Trophoblast cell (in vitro differentiated cells and primary cell): ENCODE measurements around the gene OSBPL1A.

Experiments
- DNase-seq, 2 donors: peaks; one replicate each; pipeline ENCODE4 v3.0.0-alpha.2; 2016
- H2AFZ ChIP-seq: 2 replicates; pipeline ENCODE4 v1.6.1; 2013; ENCODE audit warnings: low read length, moderate library complexity, mild to moderate bottlenecking; ENCODE audit not compliant: insufficient read depth, poor library complexity
- H2AK5ac ChIP-seq: 2 replicates; pipeline ENCODE4 v1.6.1; 2013; ENCODE audit warnings: mild to moderate bottlenecking, low read length
- H2BK120ac ChIP-seq: 2 replicates; pipeline ENCODE4 v1.6.1; 2013; ENCODE audit warnings: low read length, mild to moderate bottlenecking, moderate library complexity; ENCODE audit not compliant: insufficient read depth, poor library complexity
- H2BK12ac ChIP-seq: 2 replicates; pipeline ENCODE4 v1.6.1; 2013; ENCODE audit warnings: mild to moderate bottlenecking, low read length, moderate library complexity
- H2BK5ac ChIP-seq: 2 replicates; pipeline ENCODE4 v1.6.1; 2013; ENCODE audit warnings: low read length, low read depth, moderate library complexity, mild to moderate bottlenecking; ENCODE audit not compliant: poor library complexity
- H3K14ac ChIP-seq: 2 replicates; pipeline ENCODE4 v1.6.1; 2013; ENCODE audit warnings: mild to moderate bottlenecking, low read length
- H3K18ac ChIP-seq: 2 replicates; pipeline ENCODE4 v1.6.1; 2013; ENCODE audit warnings: mild to moderate bottlenecking, low read length
- H3K23ac ChIP-seq: 2 replicates; pipeline ENCODE4 v1.6.1; 2013; ENCODE audit warnings: low read length
- H3K27ac ChIP-seq: 2 replicates; pipeline ENCODE4 v1.5.1; 2013; ENCODE audit warnings: low read depth, mild to moderate bottlenecking, inconsistent platforms, low read length, moderate library complexity
- H3K27me3 ChIP-seq: 2 replicates; pipeline ENCODE4 v1.6.1; 2013; ENCODE audit warnings: inconsistent platforms, mild to moderate bottlenecking, low read length, moderate library complexity; ENCODE audit not compliant: insufficient read depth
- H3K36me3 ChIP-seq, 2 experiments: 1 replicate in 1 of 2; 2 replicates in 1 of 2; pipeline ENCODE4 v1.6.1; 2013; ENCODE audit warnings: low read length in 2 of 2, mild to moderate bottlenecking in 2 of 2, moderate library complexity in 1 of 2; ENCODE audit not compliant: insufficient read depth in 2 of 2, control insufficient read depth in 1 of 2
- H3K4ac ChIP-seq: 2 replicates; pipeline ENCODE4 v1.6.1; 2013; ENCODE audit warnings: low read depth, mild to moderate bottlenecking, low read length, moderate library complexity
- H3K4me1 ChIP-seq, 2 experiments: 1 replicate in 1 of 2; 2 replicates in 1 of 2; pipeline ENCODE4 v1.6.1; 2013; ENCODE audit warnings: low read length in 2 of 2, mild to moderate bottlenecking in 2 of 2, moderate library complexity in 1 of 2; ENCODE audit not compliant: insufficient read depth in 2 of 2, control insufficient read depth in 1 of 2
- H3K4me2 ChIP-seq: 2 replicates; pipeline ENCODE4 v1.6.1; 2013; ENCODE audit warnings: inconsistent platforms, mild to moderate bottlenecking, low read length, moderate library complexity
- H3K4me3 ChIP-seq: 2 replicates; pipeline ENCODE4 v1.5.1; 2013; ENCODE audit warnings: mild to moderate bottlenecking, low read depth, low read length, inconsistent platforms
- H3K79me1 ChIP-seq: one replicate; pipeline ENCODE4 v1.6.1; 2013; ENCODE audit warnings: low read length
- H3K79me2 ChIP-seq: 2 replicates; pipeline ENCODE4 v1.6.1; 2013; ENCODE audit warnings: low read length, mild to moderate bottlenecking; ENCODE audit not compliant: control insufficient read depth, insufficient read depth, poor library complexity
- H3K9ac ChIP-seq: 2 replicates; pipeline ENCODE4 v1.6.1; 2013; ENCODE audit warnings: mild to moderate bottlenecking, low read length
- H3K9me3 ChIP-seq: 2 replicates; pipeline ENCODE4 v1.6.1; 2013; ENCODE audit warnings: low read depth, mild to moderate bottlenecking, control low read depth, inconsistent platforms, low read length; ENCODE audit not compliant: insufficient read depth
- H4K12ac ChIP-seq: 2 replicates; pipeline ENCODE4 v1.6.1; 2013; ENCODE audit warnings: low read depth, mild to moderate bottlenecking, low read length, moderate library complexity
- H4K8ac ChIP-seq: 2 replicates; pipeline ENCODE4 v1.6.1; 2013; ENCODE audit warnings: low read depth, mild to moderate bottlenecking, low read length, moderate library complexity
- H4K91ac ChIP-seq: one replicate; pipeline ENCODE4 v1.6.1; 2013; ENCODE audit warnings: low read depth, mild to moderate bottlenecking, low read length, moderate library complexity
- WGBS: extraction: QIAGEN DNeasy Blood & Tissue Kit; methylation state at CpG from one replicate; pipeline ENCODE4 v1.1.7; 2013; ENCODE audit warnings: missing lambda C conversion rate; ENCODE audit not compliant: insufficient read length, insufficient coverage; ENCODE audit errors: extremely low coverage; 5-methylcytosine and 5-hydroxymethylcytosine counted together

The OSBPL1A gene

GRCh38 chr18:24115628-24116027 is 282.0 kb downstream of the OSBPL1A start:
- no peaks in the 10 kb centered on the region for H3K27me3 ChIP-seq

GRCh38 chr18:24114924-24115549 is 282.6 kb downstream of the OSBPL1A start:
- Histone ChIP-seq H2BK12ac (no peak overlapping the region), H2AFZ (no peak overlapping the region), H3K9ac (no peak overlapping the region), H3K23ac (no peak overlapping the region), H2BK120ac (no peak overlapping the region), H3K4me1 (no peaks in the 10 kb centered on the region), H3K27ac (no peak overlapping the region), H2AK5ac (no peak overlapping the region), H3K4me3 (no peak overlapping the region), H4K12ac (no peak overlapping the region), H4K8ac (no peak overlapping the region), H3K4me2 (no peak overlapping the region), H3K9me3 (no peaks in the 10 kb centered on the region), H3K36me3 (peaks cover 0 to 2% of the 10 kb centered on the region in 2 experiments), H3K79me2 (no peaks in the 10 kb centered on the region), H3K4ac (no peak overlapping the region), H3K79me1 (no peaks in the 10 kb centered on the region), H4K91ac (no peak overlapping the region), H3K27me3 (no peaks in the 10 kb centered on the region), H2BK5ac (no peak overlapping the region), H3K18ac (no peak overlapping the region), H3K14ac (no peak overlapping the region)
- whole genome bisulfite sequencing: no CpG with 5 or more reads among the region's 4 CpGs
- DNase-seq: no peak

More at GRCh38 chr18:24115628-24116027, 282.0 kb downstream of the OSBPL1A start:
- Histone ChIP-seq H3K79me2 (no peaks in the 10 kb centered on the region), H2BK120ac (no peak overlapping the region), H3K9ac (no peak overlapping the region), H3K4me2 (no peak overlapping the region), H3K36me3 (peaks cover 0 to 2% of the 10 kb centered on the region in 2 experiments), H3K23ac (no peak overlapping the region), H2AK5ac (no peak overlapping the region), H2BK5ac (no peak overlapping the region), H3K14ac (no peak overlapping the region), H2AFZ (no peak overlapping the region), H3K18ac (no peak overlapping the region), H4K8ac (no peak overlapping the region), H3K4me1 (no peaks in the 10 kb centered on the region), H3K27ac (no peak overlapping the region), H2BK12ac (no peak overlapping the region), H3K79me1 (no peaks in the 10 kb centered on the region), H4K12ac (no peak overlapping the region), H3K9me3 (no peaks in the 10 kb centered on the region), H4K91ac (no peak overlapping the region), H3K4me3 (no peak overlapping the region), H3K4ac (no peak overlapping the region)
- no CpG with 5 or more reads among the region's 2 CpGs for WGBS
- no peak for DNase-seq

- H3K27me3 ChIP-seq: no peaks in the 10 kb centered on the region
- H3K18ac ChIP-seq: no peak overlapping the region
- no peaks in the 10 kb centered on the region for H3K4me1 ChIP-seq
- H3K79me2 ChIP-seq: no peaks in the 10 kb centered on the region
- no peak for DNase-seq
- no peak overlapping the region for H2AK5ac ChIP-seq
- H3K36me3 ChIP-seq: peaks cover 0 to 2% of the 10 kb centered on the region in 2 experiments
- H4K91ac ChIP-seq: no peak overlapping the region
- no peak overlapping the region for H2AFZ ChIP-seq
- WGBS: no CpG with 5 or more reads among the region's 15 CpGs
- H3K4me2 ChIP-seq: no peak overlapping the region
- H2BK12ac ChIP-seq: no peak overlapping the region
- H3K14ac ChIP-seq: no peak overlapping the region
- no peak overlapping the region for H3K27ac ChIP-seq
- H2BK120ac ChIP-seq: no peak overlapping the region
- H3K79me1 ChIP-seq: no peaks in the 10 kb centered on the region
- no peak overlapping the region for H3K9ac ChIP-seq
- H2BK5ac ChIP-seq: no peak overlapping the region
- H3K4me3 ChIP-seq: no peak overlapping the region
- H4K12ac ChIP-seq: no peak overlapping the region
- no peak overlapping the region for H3K4ac ChIP-seq
- H3K9me3 ChIP-seq: no peaks in the 10 kb centered on the region
- H4K8ac ChIP-seq: no peak overlapping the region
- no peak overlapping the region for H3K23ac ChIP-seq
Measured at GRCh38 chr18:24112874-24113615, 284.6 kb downstream of the OSBPL1A start.

DNA sequence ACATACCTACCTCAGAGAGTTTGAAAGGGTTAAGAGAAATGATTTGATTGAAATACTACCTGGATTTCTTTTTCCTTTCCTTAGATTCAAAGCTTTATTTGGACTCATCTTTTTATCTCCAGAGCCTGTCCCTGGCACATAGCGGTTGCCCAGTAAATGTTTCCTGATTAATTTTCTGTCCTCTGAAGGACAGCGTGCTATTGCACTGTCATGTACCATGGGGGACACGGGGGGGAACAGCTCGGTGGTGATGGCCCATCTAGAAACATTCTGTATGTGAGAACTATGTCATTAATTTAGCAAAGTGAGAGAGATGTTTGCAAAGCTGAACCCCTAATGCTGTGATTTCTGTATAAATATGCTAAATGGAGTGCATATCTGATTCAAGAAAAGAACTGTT is 285.2 kb downstream of the OSBPL1A start:
- no peak overlapping the region for H4K8ac ChIP-seq
- no peak for DNase-seq
- H3K4me3 ChIP-seq: no peak overlapping the region
- no peak overlapping the region for H2AFZ ChIP-seq
- H4K12ac ChIP-seq: no peak overlapping the region
- H3K9me3 ChIP-seq: no peaks in the 10 kb centered on the region
- H3K23ac ChIP-seq: no peak overlapping the region
- no peak overlapping the region for H3K9ac ChIP-seq
- WGBS: no CpG with 5 or more reads among the region's 4 CpGs
- no peaks in the 10 kb centered on the region for H3K4me1 ChIP-seq
- H3K4me2 ChIP-seq: no peak overlapping the region
- no peak overlapping the region for H3K14ac ChIP-seq
- H3K79me1 ChIP-seq: no peaks in the 10 kb centered on the region
- H4K91ac ChIP-seq: no peak overlapping the region
- no peak overlapping the region for H2BK120ac ChIP-seq
- H3K27me3 ChIP-seq: no peaks in the 10 kb centered on the region
- peaks cover 0 to 2% of the 10 kb centered on the region in 2 experiments for H3K36me3 ChIP-seq
- no peak overlapping the region for H2BK12ac ChIP-seq
- no peak overlapping the region for H3K4ac ChIP-seq
- no peak overlapping the region for H3K18ac ChIP-seq
- no peak overlapping the region for H3K27ac ChIP-seq
- H2BK5ac ChIP-seq: no peak overlapping the region
- no peak overlapping the region for H2AK5ac ChIP-seq
- H3K79me2 ChIP-seq: no peaks in the 10 kb centered on the region
